GM12801 (cell line): ENCODE data around the gene TADA2B.

Experiments
- TF ChIP-seq, protein P1 (sequence below): IDR thresholded peaks from one replicate; pipeline ENCODE4 v1.5.1; 2011; ENCODE audit warnings: control low read depth; ENCODE audit not compliant: insufficient read length; ENCODE audit errors: extremely low read depth

The TADA2B gene

DNA sequence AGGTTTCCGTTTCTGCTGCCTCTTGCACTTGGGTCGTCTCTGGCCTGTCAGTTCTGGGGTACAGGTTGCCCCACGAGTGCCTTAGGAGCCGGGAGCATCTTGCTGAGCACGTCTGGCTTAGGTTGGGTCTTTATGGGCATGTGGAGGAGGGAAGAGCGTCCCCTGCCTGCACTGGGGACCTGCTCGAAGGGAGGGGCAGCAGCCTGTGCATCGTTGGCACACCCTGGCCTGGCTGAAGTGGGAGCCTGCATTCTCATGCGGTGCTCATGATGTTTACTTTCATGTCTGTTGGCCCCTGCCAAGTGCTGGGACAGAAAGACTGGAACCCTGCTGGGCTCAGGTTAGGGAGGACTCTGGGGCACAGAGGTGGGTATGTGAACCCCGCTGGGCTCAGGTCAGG is 23.8 kb upstream of the TADA2B start:
- TF ChIP-seq, protein P1, sequence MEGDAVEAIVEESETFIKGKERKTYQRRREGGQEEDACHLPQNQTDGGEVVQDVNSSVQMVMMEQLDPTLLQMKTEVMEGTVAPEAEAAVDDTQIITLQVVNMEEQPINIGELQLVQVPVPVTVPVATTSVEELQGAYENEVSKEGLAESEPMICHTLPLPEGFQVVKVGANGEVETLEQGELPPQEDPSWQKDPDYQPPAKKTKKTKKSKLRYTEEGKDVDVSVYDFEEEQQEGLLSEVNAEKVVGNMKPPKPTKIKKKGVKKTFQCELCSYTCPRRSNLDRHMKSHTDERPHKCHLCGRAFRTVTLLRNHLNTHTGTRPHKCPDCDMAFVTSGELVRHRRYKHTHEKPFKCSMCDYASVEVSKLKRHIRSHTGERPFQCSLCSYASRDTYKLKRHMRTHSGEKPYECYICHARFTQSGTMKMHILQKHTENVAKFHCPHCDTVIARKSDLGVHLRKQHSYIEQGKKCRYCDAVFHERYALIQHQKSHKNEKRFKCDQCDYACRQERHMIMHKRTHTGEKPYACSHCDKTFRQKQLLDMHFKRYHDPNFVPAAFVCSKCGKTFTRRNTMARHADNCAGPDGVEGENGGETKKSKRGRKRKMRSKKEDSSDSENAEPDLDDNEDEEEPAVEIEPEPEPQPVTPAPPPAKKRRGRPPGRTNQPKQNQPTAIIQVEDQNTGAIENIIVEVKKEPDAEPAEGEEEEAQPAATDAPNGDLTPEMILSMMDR = no peak

DNA sequence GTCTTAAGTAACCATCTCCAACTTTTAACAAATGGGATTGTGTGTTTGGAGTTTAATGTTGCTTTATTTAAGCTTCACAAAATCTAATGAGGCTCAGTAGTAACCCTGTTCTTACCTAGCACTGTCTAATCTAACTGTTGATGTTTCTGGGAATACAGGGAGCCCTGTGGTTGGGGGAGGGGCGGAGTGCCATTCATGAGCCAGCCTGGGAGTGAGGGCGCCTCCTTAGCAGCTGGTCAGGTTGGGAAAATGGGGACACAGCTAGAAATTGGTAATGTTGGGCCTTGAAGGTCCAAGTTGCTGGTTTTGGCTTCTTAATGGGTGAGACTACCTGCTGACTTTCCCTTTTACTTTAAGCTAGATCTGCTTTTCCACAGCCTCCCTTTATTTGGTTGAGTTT is 22.9 kb upstream of the TADA2B start:
- TF ChIP-seq, protein P1 = no peak

DNA sequence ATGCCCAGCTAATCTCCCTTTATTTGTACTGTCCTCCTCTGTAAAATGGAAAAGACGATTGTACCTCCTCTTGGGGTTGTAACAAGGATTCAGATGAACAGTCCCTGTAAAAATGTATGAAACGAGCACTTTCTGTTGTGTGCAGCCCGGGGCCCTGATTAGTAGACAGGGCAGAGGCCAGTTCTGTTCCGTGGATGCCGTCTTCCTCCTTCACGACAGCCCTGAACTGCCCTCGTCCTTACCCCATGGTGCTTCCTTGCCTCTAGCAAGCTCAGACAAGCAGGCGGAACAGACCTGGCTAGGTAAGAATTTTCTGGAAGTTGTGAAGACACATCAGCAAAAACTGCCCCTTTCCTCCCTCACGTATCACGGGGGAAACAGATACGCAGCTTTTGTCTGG is 22.3 kb upstream of the TADA2B start:
- TF ChIP-seq, protein P1 = no peak

DNA sequence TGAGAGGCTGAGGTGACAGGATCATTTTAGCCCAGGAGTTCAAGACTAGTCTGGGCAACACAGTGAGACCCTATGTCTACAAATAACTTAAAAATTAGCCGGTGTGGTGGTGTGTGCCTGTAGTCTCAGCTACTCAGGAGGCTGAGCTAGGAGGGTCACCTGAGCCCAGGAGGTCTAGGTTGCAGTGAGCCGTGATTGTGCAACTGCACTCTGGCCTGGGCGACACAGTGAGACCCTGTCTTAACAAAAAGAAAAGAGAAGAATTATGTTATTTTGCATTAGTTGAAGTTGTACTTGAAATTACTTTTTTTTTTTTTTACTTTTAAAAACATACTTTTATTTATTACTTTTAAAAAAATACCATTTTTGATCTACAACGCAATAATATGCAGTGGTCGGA is 21.8 kb upstream of the TADA2B start:
- TF ChIP-seq, protein P1 = no peak

DNA sequence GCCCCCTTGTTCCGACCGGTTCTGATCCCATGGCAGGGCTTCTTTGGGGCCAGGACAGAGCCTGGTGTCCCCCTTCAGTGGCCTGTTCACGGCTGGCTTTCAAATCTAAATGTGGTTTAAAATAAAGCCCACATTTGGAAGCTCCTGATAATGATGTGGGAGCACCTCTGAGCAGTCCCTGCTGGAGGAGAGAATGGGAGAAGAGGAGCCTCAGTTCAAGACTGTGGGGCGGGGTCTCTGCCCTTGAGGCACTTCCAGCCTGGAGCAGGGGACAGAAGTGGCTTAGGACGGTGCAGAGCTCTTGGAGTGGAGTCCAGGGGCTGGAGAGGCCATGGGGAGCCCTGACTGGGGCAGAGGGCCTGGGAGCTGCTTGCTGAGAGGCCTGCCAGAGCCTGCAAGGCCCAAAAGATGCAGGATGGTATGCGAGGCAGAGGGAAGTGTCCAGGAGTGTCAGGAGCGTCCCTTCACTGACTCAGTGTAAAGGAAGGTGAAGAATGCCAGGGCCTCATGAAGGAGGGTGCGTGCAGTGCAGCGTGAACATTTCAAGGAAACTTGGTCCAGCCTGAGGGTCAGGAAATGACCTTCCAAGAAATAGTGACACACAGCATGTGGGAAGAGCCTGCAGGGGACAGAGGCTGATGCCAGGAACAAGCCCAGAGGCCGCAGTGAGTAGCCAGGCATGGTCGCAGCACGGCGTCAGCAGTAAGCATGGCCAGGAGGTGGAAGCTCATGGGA is 21.1 kb upstream of the TADA2B start:
- TF ChIP-seq, protein P1 = no peak

DNA sequence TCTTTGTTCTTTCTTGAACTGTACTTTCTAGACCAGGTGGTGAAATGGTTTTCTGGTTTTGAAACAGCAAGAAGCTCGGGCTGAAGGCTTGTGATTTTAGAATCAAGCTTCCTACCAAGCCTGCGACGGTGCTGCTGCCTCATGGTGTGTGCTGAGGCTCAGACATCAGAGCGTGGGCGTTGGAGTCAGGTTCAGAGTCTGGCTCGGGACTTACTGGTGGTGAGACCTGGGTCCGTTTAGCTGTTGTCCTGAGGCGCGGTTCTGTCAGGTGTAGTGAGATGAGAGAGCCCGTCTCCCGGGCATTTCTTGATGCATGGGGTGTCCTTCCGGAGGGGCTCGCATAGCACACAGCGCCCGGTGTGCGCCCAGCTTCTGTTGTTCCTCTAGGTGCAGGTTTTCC is 19.7 kb upstream of the TADA2B start:
- TF ChIP-seq, protein P1 = no peak

DNA sequence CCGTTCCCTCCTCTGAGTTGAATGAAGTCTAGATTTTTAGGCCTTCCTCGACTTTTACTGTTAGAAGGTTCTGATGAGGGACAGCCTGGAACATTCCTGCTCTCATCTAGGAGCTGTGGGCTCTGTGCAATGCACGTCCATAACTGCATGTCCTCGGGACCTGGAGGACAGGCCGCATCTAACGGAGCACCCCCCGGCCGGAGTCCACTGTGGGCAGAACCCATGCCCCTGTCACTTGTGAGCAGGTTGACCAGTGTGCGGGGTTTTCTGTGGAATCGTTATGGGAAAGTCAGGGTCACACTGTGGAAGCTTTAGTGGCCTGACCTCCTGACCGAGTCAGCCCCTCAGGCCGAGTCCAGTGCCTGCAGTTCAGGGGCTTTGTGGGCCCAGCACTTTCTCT is 19.3 kb upstream of the TADA2B start:
- TF ChIP-seq, protein P1 = no peak
